AG10803 (cell line): ENCODE results near the gene KCNA10.

ENCODE experiments used
- DNase-seq: peaks from one replicate; pipeline ENCODE4 v3.0.0; 2010; ENCODE audit warnings: low read depth
- H3K4me3 ChIP-seq: 2 replicates; pipeline ENCODE4 v1.5.1; 2011; ENCODE audit warnings: mild to moderate bottlenecking, low read length, control low read depth
- CTCF ChIP-seq: conservative IDR thresholded peaks from 2 replicates; pipeline ENCODE4 v1.5.1; 2011; ENCODE audit warnings: mild to moderate bottlenecking, low read length, control low read depth, inconsistent platforms

The KCNA10 gene

GRCh38 chr1:110501488-110502132, 17.4 kb downstream of the KCNA10 start:
- DNase-seq = no peak
- H3K4me3 ChIP-seq = no peak overlapping the region
- no peak for TF ChIP-seq CTCF

- TF ChIP-seq CTCF = no peak
- no peak overlapping the region for H3K4me3 ChIP-seq
- no peak for DNase-seq
Measured at GRCh38 chr1:110498270-110498669, 20.7 kb downstream of the KCNA10 start.

- peak; percentile 62 for DNase-seq
- no peak overlapping the region for H3K4me3 ChIP-seq
- peak; percentile 94 for TF ChIP-seq CTCF
Measured at GRCh38 chr1:110495926-110496600, 22.9 kb downstream of the KCNA10 start.

GRCh38 chr1:110494522-110495406, 24.2 kb downstream of the KCNA10 start:
- DNase-seq = no peak
- no peak overlapping the region for H3K4me3 ChIP-seq

GRCh38 chr1:110494036-110494435, 24.9 kb downstream of the KCNA10 start:
- no peak overlapping the region for H3K4me3 ChIP-seq
- DNase-seq = no peak
- no peak for TF ChIP-seq CTCF

More at GRCh38 chr1:110494522-110495406, 24.2 kb downstream of the KCNA10 start:
- no peak for TF ChIP-seq CTCF

GRCh38 chr1:110493059-110493699, 25.8 kb downstream of the KCNA10 start:
- H3K4me3 ChIP-seq = no peak overlapping the region
- no peak for TF ChIP-seq CTCF
- no peak for DNase-seq
